Neural cell (in vitro differentiated cells): Measurements from ENCODE around the gene CDC37L1. TPM values are rescaled to one million over a fixed set of nuclear protein-coding genes. Genes with fewer than 3 reads are reported as not detected.

Source experiments
- H2AFZ ChIP-seq: fragments of 200-600, 300-800 bp; sonication (generic), shearing (Covaris generic); 2 replicates; pipeline ENCODE4 v1.6.0; 2014; ENCODE audit warnings: low read depth, mild to moderate bottlenecking, antibody characterized with exemption, low read length, moderate library complexity
- H3F3A ChIP-seq: fragments of 200-600 bp; shearing (Covaris generic); 2 replicates; pipeline ENCODE4 v1.6.1; 2016; ENCODE audit warnings: mild to moderate bottlenecking, moderate library complexity, mixed read lengths, antibody characterized with exemption, low read length; ENCODE audit not compliant: insufficient read depth, poor library complexity, severe bottlenecking
- H3K27ac ChIP-seq: fragments of 200-600, 300-800 bp; sonication (generic), shearing (Covaris generic); 2 replicates; pipeline ENCODE4 v1.5.1; 2014; ENCODE audit warnings: mild to moderate bottlenecking, low read length, moderate library complexity
- H3K27me3 ChIP-seq: fragments of 300-800, 200-600 bp; sonication (generic), shearing (Covaris generic); 2 replicates; pipeline ENCODE4 v1.6.0; 2014; ENCODE audit warnings: mild to moderate bottlenecking, low read depth, low read length, moderate library complexity; ENCODE audit not compliant: insufficient read depth
- H3K36me3 ChIP-seq: fragments of 300-800, 200-600 bp; sonication (generic), shearing (Covaris generic); 2 replicates; pipeline ENCODE4 v1.5.1; 2014; ENCODE audit warnings: mild to moderate bottlenecking, antibody characterized with exemption, low read length, moderate library complexity; ENCODE audit not compliant: insufficient read depth
- H3K4me2 ChIP-seq: fragments of 300-800, 200-600 bp; sonication (generic), shearing (Covaris generic); 2 replicates; pipeline ENCODE4 v1.6.0; 2014; ENCODE audit warnings: mild to moderate bottlenecking, low read length
- H3K4me3 ChIP-seq: fragments of 300-800, 200-600 bp; sonication (generic), shearing (Covaris generic); 2 replicates; pipeline ENCODE4 v1.5.1; 2014; ENCODE audit warnings: mild to moderate bottlenecking, low read length, moderate library complexity
- H3K79me2 ChIP-seq: fragments of 200-600 bp; shearing (Covaris generic); replicated peaks from 2 replicates; pipeline ENCODE4 v1.6.0; 2014; ENCODE audit warnings: mild to moderate bottlenecking, low read length, moderate library complexity; ENCODE audit not compliant: insufficient read depth
- H3K9ac ChIP-seq: fragments of 300-800, 200-600 bp; sonication (generic), shearing (Covaris generic); 2 replicates; pipeline ENCODE4 v1.6.1; 2016; ENCODE audit warnings: mild to moderate bottlenecking, low read length, mixed read lengths
- H3K9me2 ChIP-seq: fragments of 200-600 bp; shearing (Covaris generic); 2 replicates; pipeline ENCODE4 v1.6.1; 2016; ENCODE audit warnings: mild to moderate bottlenecking, low read length, mixed read lengths; ENCODE audit not compliant: insufficient read depth
- H3K9me3 ChIP-seq: fragments of 200-600, 300-800 bp; sonication (generic), shearing (Covaris generic); 2 replicates; pipeline ENCODE4 v1.6.1; 2016; ENCODE audit warnings: mild to moderate bottlenecking, mixed run types, low read length, moderate library complexity, mixed read lengths
- H4K20me1 ChIP-seq: fragments of 200-600 bp; shearing (Covaris generic); 2 replicates; pipeline ENCODE4 v1.6.1; 2016; ENCODE audit warnings: mild to moderate bottlenecking, mixed run types; ENCODE audit not compliant: insufficient read depth
- CTCF ChIP-seq: fragments of 450-650 bp; IDR thresholded peaks from 2 replicates; pipeline ENCODE4 v1.5.1; 2014; ENCODE audit warnings: antibody characterized with exemption, mild to moderate bottlenecking, moderate library complexity; ENCODE audit not compliant: poor library complexity, severe bottlenecking
- EP300 ChIP-seq: fragments of 450-650 bp; conservative IDR thresholded peaks from 2 replicates; pipeline ENCODE4 v1.6.1; 2014; ENCODE audit warnings: antibody characterized with exemption, mild to moderate bottlenecking, moderate library complexity; ENCODE audit not compliant: poor library complexity, severe bottlenecking
- EZH2 ChIP-seq: fragments of 200-600, 300-800 bp; shearing (Covaris generic), sonication (generic); IDR thresholded peaks from 2 replicates; pipeline ENCODE4 v1.6.1; 2014; ENCODE audit warnings: antibody characterized with exemption, low read length, borderline replicate concordance, mild to moderate bottlenecking; ENCODE audit not compliant: insufficient read depth, poor library complexity, severe bottlenecking
- MXI1 ChIP-seq: fragments of 450-650 bp; conservative IDR thresholded peaks from 2 replicates; pipeline ENCODE4 v1.6.1; 2014; ENCODE audit warnings: antibody characterized with exemption, mild to moderate bottlenecking; ENCODE audit not compliant: poor library complexity, severe bottlenecking
- POLR2AphosphoS5 ChIP-seq: IDR thresholded peaks from 2 replicates; pipeline ENCODE4 v1.6.1; 2012
- RAD21 ChIP-seq: fragments of 450-650 bp; conservative IDR thresholded peaks from 2 replicates; pipeline ENCODE4 v1.6.1; 2014; ENCODE audit warnings: antibody characterized with exemption, mild to moderate bottlenecking, moderate library complexity
- REST ChIP-seq: IDR thresholded peaks from 2 replicates; pipeline ENCODE4 v1.6.1; 2012; ENCODE audit warnings: borderline replicate concordance
- SMC3 ChIP-seq: fragments of 450-650 bp; conservative IDR thresholded peaks from 2 replicates; pipeline ENCODE4 v1.6.1; 2014; ENCODE audit warnings: antibody characterized with exemption, mild to moderate bottlenecking, moderate library complexity; ENCODE audit not compliant: poor library complexity
- TAF1 ChIP-seq: IDR thresholded peaks from 2 replicates; pipeline ENCODE4 v1.6.1; 2012; ENCODE audit warnings: low read depth
- polyA plus RNA-seq: library from polyadenylated mRNA; depleted of rRNA; stranded (reverse); fragments of >200 nt; gene quantifications from 2 replicates; pipeline ENCODE4 v1.2.3, GENCODE V29; 2014

Gene CDC37L1
- polyA plus RNA-seq, 1 donor from 2014 or later, result 34.7 TPM

- H3K9me2 ChIP-seq, result no peaks in the 10 kb centered on the region
- H4K20me1 ChIP-seq, result no peaks in the 10 kb centered on the region
- H3K79me2 ChIP-seq, result peaks cover 27% of the 10 kb centered on the region
- H3K9me3 ChIP-seq, result no peaks in the 10 kb centered on the region
- H3K4me2 ChIP-seq, result peak overlapping the region; percentile 68
- peak overlapping the region; percentile 91 for H3K9ac ChIP-seq
- peak overlapping the region; percentile 86 for H3K4me3 ChIP-seq
- H3K36me3 ChIP-seq, result no peaks in the 10 kb centered on the region
- H2AFZ ChIP-seq, result peak overlapping the region; percentile 86
- no peaks in the 10 kb centered on the region for H3F3A ChIP-seq
- H3K27me3 ChIP-seq, result no peaks in the 10 kb centered on the region
- TF ChIP-seq MXI1, result no peak
- no peak for TF ChIP-seq POLR2AphosphoS5
- TF ChIP-seq TAF1, result no peak
- no peak for TF ChIP-seq EZH2
- no peak for TF ChIP-seq REST
- TF ChIP-seq CTCF, result no peak
- TF ChIP-seq SMC3, result no peak
- no peak for TF ChIP-seq EP300
- no peak for TF ChIP-seq RAD21
- peak overlapping the region; percentile 98 for H3K27ac ChIP-seq
Measured at GRCh38 chr9:4678679-4679267, 596 bp upstream of the CDC37L1 start.

- Histone ChIP-seq H3K4me2 (peak overlapping the region; percentile 40), H3K9me2 (no peaks in the 10 kb centered on the region)
Measured at GRCh38 chr9:4680173-4680525, 780 bp downstream of the CDC37L1 start.

More at GRCh38 chr9:4680173-4680525, 780 bp downstream of the CDC37L1 start:
- Histone ChIP-seq H2AFZ (peak overlapping the region; percentile 86), H4K20me1 (no peaks in the 10 kb centered on the region), H3K79me2 (peaks cover 27% of the 10 kb centered on the region), H3K4me3 (peak overlapping the region; percentile 86), H3K9me3 (no peaks in the 10 kb centered on the region), H3F3A (no peaks in the 10 kb centered on the region), H3K36me3 (no peaks in the 10 kb centered on the region), H3K9ac (peak overlapping the region; percentile 91), H3K27me3 (no peaks in the 10 kb centered on the region), H3K27ac (peak overlapping the region; percentile 98)
- no peak for TF ChIP-seq TAF1
- TF ChIP-seq CTCF, result no peak
- no peak for TF ChIP-seq EP300
- TF ChIP-seq SMC3, result no peak
- TF ChIP-seq MXI1, result peak; percentile 9
